Urinary bladder (tissue), 4 donors: ENCODE results near the gene NBPF14. TPM values are rescaled to one million over a fixed set of nuclear protein-coding genes. Genes with fewer than 3 reads are reported as not detected.
"Not testable (repeated sequence)": the region's sequence is repeated elsewhere in the genome, so short reads cannot be mapped to it uniquely, and the experiment has no call there.

Source experiments
- DNase-seq: peaks from one replicate; pipeline ENCODE4 v3.0.0-alpha.2; 2015; ENCODE audit errors: extremely low spot score
- H3K27ac ChIP-seq: one replicate; pipeline ENCODE4 v1.5.1; 2013; ENCODE audit warnings: low read depth, mild to moderate bottlenecking, moderate library complexity
- H3K36me3 ChIP-seq: one replicate; pipeline ENCODE4 v1.6.1; 2013; ENCODE audit warnings: mild to moderate bottlenecking, moderate library complexity; ENCODE audit not compliant: insufficient read depth
- H3K4me1 ChIP-seq: one replicate; pipeline ENCODE4 v1.6.1; 2013; ENCODE audit warnings: mild to moderate bottlenecking, moderate library complexity; ENCODE audit not compliant: insufficient read depth
- H3K4me3 ChIP-seq: one replicate; pipeline ENCODE4 v1.5.1; 2013; ENCODE audit warnings: low read depth, low read length
- WGBS: extraction: QIAGEN DNeasy Blood & Tissue Kit; methylation state at CpG from one replicate; pipeline ENCODE4 v1.1.7; 2013; 5-methylcytosine and 5-hydroxymethylcytosine counted together
- polyA plus RNA-seq: library from polyadenylated mRNA; stranded (reverse); fragments of 200-250 nt; gene quantifications from one replicate; pipeline ENCODE4 v1.2.3, GENCODE V29; 2013
- small RNA-seq: library from RNA; depleted of rRNA; stranded (forward); fragments of <200 nt; gene quantifications from one replicate; pipeline ENCODE3, GENCODE V24; 2014
- total RNA-seq: library from RNA; depleted of rRNA; stranded (reverse); fragments of >200 nt; gene quantifications from one replicate; pipeline ENCODE4 v1.2.3, GENCODE V29; 2014
- donor health status: healthy with polysubstance abuse.
- donor health status: healthy.

NBPF14 gene
- total and polyA plus RNA-seq, 2 donors: 12.9 to 41.8 TPM

- not testable (repeated sequence) for H3K4me3 ChIP-seq, H3K4me1 ChIP-seq, H3K27ac ChIP-seq, DNase-seq, H3K36me3 ChIP-seq
- WGBS: 84% methylated on average over 9 of the region's 9 CpGs
Measured at GRCh38 chr1:148512571-148513184, 83.1 kb downstream of the NBPF14 start.

- DNase-seq, H3K4me1 ChIP-seq, H3K27ac ChIP-seq, H3K4me3 ChIP-seq, H3K36me3 ChIP-seq: not testable (repeated sequence)
Measured at GRCh38 chr1:148493933-148494332, 101.9 kb downstream of the NBPF14 start.

- not testable (repeated sequence) for DNase-seq, H3K27ac ChIP-seq, H3K4me1 ChIP-seq, H3K36me3 ChIP-seq, H3K4me3 ChIP-seq
- 94% methylated on average over 12 of the region's 12 CpGs for WGBS
Measured at GRCh38 chr1:148483029-148483428, 112.8 kb downstream of the NBPF14 start, which contains the start of gene PPIAL4G. Gene PPIAL4G, minus strand, starts transcription at chr1:148483302. Its CDS starts 50 bp downstream, at chr1:148483252.

Small RNA genes lying within 50 kb of the gene (small RNA-seq; reads per million reads assigned to genes)
- gene RF00003: 0.50 reads per million, percentile 47 among the genes with 10 or more reads in this experiment

Other genes with a start within 250 kb of the NBPF14 start
- 0.05 TPM for gene PPIAL4G, start 112.7 kb downstream of the NBPF14 start, total RNA-seq
- gene PPIAL4G, start 112.7 kb downstream of the NBPF14 start, polyA plus RNA-seq: not detected
- 3.7 TPM for gene NUDT4B, start 152.8 kb upstream of the NBPF14 start, total RNA-seq
- 4.4 TPM for gene NUDT4B, start 152.8 kb upstream of the NBPF14 start, polyA plus RNA-seq
- 127 TPM for gene PDE4DIP, start 248.4 kb upstream of the NBPF14 start, total RNA-seq
- 18.1 TPM for gene PDE4DIP, start 248.4 kb upstream of the NBPF14 start, polyA plus RNA-seq